Thymus (tissue), 11 donors: Measurements from ENCODE around the gene FRMPD2. TPM values are rescaled to one million over a fixed set of nuclear protein-coding genes. Genes with fewer than 3 reads are reported as not detected.
"Not testable (repeated sequence)": the region's sequence is repeated elsewhere in the genome, so short reads cannot be mapped to it uniquely, and the experiment has no call there.

Experiments used
- DNase-seq, 9 donors: peaks; one replicate each; pipeline ENCODE4 v3.0.0-alpha.2; 2013; ENCODE audit warnings: low spot score in 9 of 9, low read depth in 6 of 9, missing footprints in 1 of 9
- H3K27ac ChIP-seq, 2 donors: one replicate each; pipeline ENCODE4 v1.5.1; 2013; ENCODE audit warnings: control low read depth in 1 of 2, low read depth in 1 of 2, low read length in 1 of 2, mild to moderate bottlenecking in 1 of 2, moderate library complexity in 1 of 2
- H3K27me3 ChIP-seq, 2 donors: one replicate each; pipeline ENCODE4 v1.5.1; 2013; ENCODE audit warnings: low read length in 1 of 2; ENCODE audit not compliant: control insufficient read depth in 2 of 2, insufficient read depth in 1 of 2
- H3K36me3 ChIP-seq, 2 donors: one replicate each; pipeline ENCODE4 v1.5.1; 2013; ENCODE audit warnings: low read length in 1 of 2, mild to moderate bottlenecking in 1 of 2, moderate library complexity in 1 of 2; ENCODE audit not compliant: control insufficient read depth in 2 of 2, insufficient read depth in 2 of 2
- H3K4me1 ChIP-seq, 2 donors: one replicate each; pipeline ENCODE4 v1.5.1; 2013; ENCODE audit warnings: low read length in 2 of 2; ENCODE audit not compliant: control insufficient read depth in 2 of 2, insufficient read depth in 2 of 2
- H3K4me3 ChIP-seq, 2 donors: one replicate each; pipeline ENCODE4 v1.5.1; 2013; ENCODE audit warnings: low read length in 2 of 2, control low read depth in 1 of 2, mild to moderate bottlenecking in 1 of 2
- H3K9me3 ChIP-seq, 2 donors: one replicate each; pipeline ENCODE4 v1.5.1; 2013; ENCODE audit warnings: low read length in 1 of 2, mild to moderate bottlenecking in 1 of 2; ENCODE audit not compliant: control insufficient read depth in 2 of 2, insufficient read depth in 1 of 2
- WGBS: extraction: QIAGEN DNeasy Blood & Tissue Kit; methylation state at CpG from one replicate; pipeline ENCODE4 v1.1.7; 2013; 5-methylcytosine and 5-hydroxymethylcytosine counted together
- polyA plus RNA-seq: library from polyadenylated mRNA; stranded (reverse); fragments of 200-250 nt; gene quantifications from one replicate; pipeline ENCODE4 v1.2.3, GENCODE V29; 2013
- total RNA-seq: library from RNA; stranded (reverse); fragments of 120-200 nt; gene quantifications from one replicate; pipeline ENCODE4 v1.2.4, GENCODE V29; 2013
- donor health status: healthy.

Gene FRMPD2
- total and polyA plus RNA-seq, 2 donors = 0.27 to 0.38 TPM

- H3K27me3 ChIP-seq = no peaks in the 10 kb centered on the region
- DNase-seq = no peak
- no peak overlapping the region for H3K27ac ChIP-seq
- no peak overlapping the region for H3K4me3 ChIP-seq
- H3K9me3 ChIP-seq = no peaks in the 10 kb centered on the region
- WGBS = 91% methylated on average over 9 of the region's 9 CpGs
- H3K4me1 ChIP-seq = no peaks in the 10 kb centered on the region
- H3K36me3 ChIP-seq = no peaks in the 10 kb centered on the region
Measured at GRCh38 chr10:48192881-48193450, 81.5 kb downstream of the FRMPD2 start.

GRCh38 chr10:48187713-48188485, 86.6 kb downstream of the FRMPD2 start:
- no peak for DNase-seq
- no peaks in the 10 kb centered on the region for H3K36me3 ChIP-seq
- WGBS = 92% methylated on average over 10 of the region's 10 CpGs

GRCh38 chr10:48187126-48187525, 87.4 kb downstream of the FRMPD2 start:
- DNase-seq = no peak
- Histone ChIP-seq H3K27ac (no peak overlapping the region), H3K4me3 (no peak overlapping the region), H3K36me3 (no peaks in the 10 kb centered on the region), H3K27me3 (no peaks in the 10 kb centered on the region), H3K9me3 (no peaks in the 10 kb centered on the region), H3K4me1 (no peaks in the 10 kb centered on the region)
- 94% methylated on average over 7 of the region's 7 CpGs for WGBS

More at GRCh38 chr10:48187713-48188485, 86.6 kb downstream of the FRMPD2 start:
- no peaks in the 10 kb centered on the region for H3K4me1 ChIP-seq
- H3K9me3 ChIP-seq = no peaks in the 10 kb centered on the region
- H3K27ac ChIP-seq = no peak overlapping the region
- no peaks in the 10 kb centered on the region for H3K27me3 ChIP-seq
- H3K4me3 ChIP-seq = no peak overlapping the region

- H3K27ac ChIP-seq, H3K9me3 ChIP-seq, H3K36me3 ChIP-seq, H3K4me1 ChIP-seq, H3K27me3 ChIP-seq, H3K4me3 ChIP-seq, DNase-seq: not testable (repeated sequence)
- 95% methylated on average over 9 of the region's 9 CpGs for WGBS
Measured at GRCh38 chr10:48186264-48186804, 88.2 kb downstream of the FRMPD2 start.

GRCh38 chr10:48184224-48184623, 90.3 kb downstream of the FRMPD2 start:
- no peaks in the 10 kb centered on the region for H3K36me3 ChIP-seq
- H3K4me3 ChIP-seq = no peak overlapping the region
- no peaks in the 10 kb centered on the region for H3K9me3 ChIP-seq
- H3K27me3 ChIP-seq = no peaks in the 10 kb centered on the region
- H3K27ac ChIP-seq = no peak overlapping the region
- H3K4me1 ChIP-seq = no peaks in the 10 kb centered on the region
- no peak for DNase-seq
- WGBS = 94% methylated on average over 4 of the region's 4 CpGs

GRCh38 chr10:48172715-48173114, 101.8 kb downstream of the FRMPD2 start:
- not testable (repeated sequence) for H3K27me3 ChIP-seq, H3K27ac ChIP-seq, H3K4me3 ChIP-seq, H3K9me3 ChIP-seq, H3K36me3 ChIP-seq, H3K4me1 ChIP-seq, DNase-seq
- WGBS = 92% methylated on average over 5 of the region's 5 CpGs

GRCh38 chr10:48160670-48161069, 113.8 kb downstream of the FRMPD2 start:
- H3K4me3 ChIP-seq, H3K9me3 ChIP-seq: not testable (repeated sequence)
- WGBS = 71% methylated on average over 3 of the region's 5 CpGs

GRCh38 chr10:48160163-48160562, 114.3 kb downstream of the FRMPD2 start:
- not testable (repeated sequence) for H3K4me1 ChIP-seq, H3K27me3 ChIP-seq, H3K27ac ChIP-seq, H3K36me3 ChIP-seq, H3K4me3 ChIP-seq, H3K9me3 ChIP-seq, DNase-seq
- WGBS = 96% methylated on average over 6 of the region's 6 CpGs

More at GRCh38 chr10:48160670-48161069, 113.8 kb downstream of the FRMPD2 start:
- H3K27me3 ChIP-seq, H3K4me1 ChIP-seq, DNase-seq, H3K27ac ChIP-seq, H3K36me3 ChIP-seq: not testable (repeated sequence)
